Measurements from ENCODE around the gene VPS18. TPM values are rescaled to one million over a fixed set of nuclear protein-coding genes. Genes with fewer than 3 reads are reported as not detected.

Gene VPS18
- total and polyA plus RNA-seq, 7 donors: 8.1 to 20.5 (median 15.2) TPM

- intact Hi-C loops (cut with DNase I): loop anchor here in 1 of 2 donors (10.0 kb wide), 1 partner anchor 339 kb away; no protein-coding TSS in a partner anchor
Observed at GRCh38 chr15:40853241-40853890, 40.9 kb upstream of the VPS18 start.

GRCh38 chr15:40854161-40854560 lies 40.1 kb upstream of the VPS18 start:
- intact Hi-C loops (cut with DNase I): loop anchor here in 1 of 2 donors (10.0 kb wide), 1 partner anchor 339 kb away; no protein-coding TSS in a partner anchor
- no peak for TF ChIP-seq CTCF (IDR thresholded peaks at IDR 0.05)
- H3K36me3 ChIP-seq (ENCODE audit: insufficient read depth in 1 of 2, low read depth in 1 of 2): no peaks in the 10 kb centered on the region
- DNase-seq (no peak), ATAC-seq (no peak)
- 51 to 62% (median 51%) methylated on average over 10 of the region's 10 CpGs for WGBS, 3 donors
- H3K4me1 ChIP-seq: peaks cover 6% of the 10 kb centered on the region
- H3K27ac ChIP-seq: no peak overlapping the region
- H3K9me3 ChIP-seq: no peaks in the 10 kb centered on the region
- H3K4me3 ChIP-seq: no peak overlapping the region
- no peaks in the 10 kb centered on the region for H3K27me3 ChIP-seq (ENCODE audit: insufficient read depth in 3 of 3, low read length in 2 of 3)

More at GRCh38 chr15:40853241-40853890, 40.9 kb upstream of the VPS18 start:
- ATAC-seq (no peak), DNase-seq (no peak)
- H3K4me3 ChIP-seq: no peak overlapping the region
- peaks cover 6% of the 10 kb centered on the region for H3K4me1 ChIP-seq
- H3K27me3 ChIP-seq (ENCODE audit: insufficient read depth in 3 of 3, low read length in 2 of 3): no peaks in the 10 kb centered on the region
- no peak overlapping the region for H3K27ac ChIP-seq
- WGBS, 3 donors: 89 to 91% (median 89%) methylated on average over 16 of the region's 16 CpGs
- H3K36me3 ChIP-seq (ENCODE audit: insufficient read depth in 1 of 2, low read depth in 1 of 2): no peaks in the 10 kb centered on the region
- H3K9me3 ChIP-seq: no peaks in the 10 kb centered on the region
- TF ChIP-seq CTCF (IDR thresholded peaks at IDR 0.05): no peak

- Histone ChIP-seq H3K27me3 (ENCODE audit: insufficient read depth in 3 of 3, low read length in 2 of 3) (no peaks in the 10 kb centered on the region), H3K36me3 (ENCODE audit: insufficient read depth in 1 of 2, low read depth in 1 of 2) (no peaks in the 10 kb centered on the region), H3K4me1 (peaks cover 6% of the 10 kb centered on the region), H3K27ac (no peak overlapping the region), H3K9me3 (no peaks in the 10 kb centered on the region), H3K4me3 (no peak overlapping the region)
- TF ChIP-seq CTCF (IDR thresholded peaks at IDR 0.05): no peak
- 79 to 83% (median 81%) methylated on average over 12 to 13 of the region's 13 CpGs for WGBS, 3 donors
- intact Hi-C loops (cut with DNase I): loop anchor here (5.0 to 10.0 kb wide), 3 partner anchors 327 to 341 kb away; no protein-coding TSS in a partner anchor
- DNase-seq: no peak
- no peak for ATAC-seq
Observed at GRCh38 chr15:40855706-40856234, 38.5 kb upstream of the VPS18 start.

- Histone ChIP-seq H3K36me3 (ENCODE audit: insufficient read depth in 1 of 2, low read depth in 1 of 2) (no peaks in the 10 kb centered on the region), H3K4me3 (no peak overlapping the region), H3K9me3 (no peaks in the 10 kb centered on the region), H3K4me1 (peaks cover 6% of the 10 kb centered on the region), H3K27me3 (ENCODE audit: insufficient read depth in 3 of 3, low read length in 2 of 3) (no peaks in the 10 kb centered on the region), H3K27ac (no peak overlapping the region)
- 65 to 73% (median 69%) methylated on average over 8 of the region's 8 CpGs for WGBS, 3 donors
- no peak for TF ChIP-seq CTCF (IDR thresholded peaks at IDR 0.05)
- intact Hi-C loops (cut with DNase I): loop anchor here (1.0 to 10.0 kb wide), 4 partner anchors 37 to 342 kb away; no protein-coding TSS in a partner anchor
- DNase-seq (no peak), ATAC-seq (no peak)
Observed at GRCh38 chr15:40856746-40857145, 37.5 kb upstream of the VPS18 start.

All from psoas muscle (tissue), 8 donors.